Loucy (cell line): ENCODE results near the gene KARS1.

ENCODE experiments used
- H2AFZ ChIP-seq: fragments of 200-600 bp; sonication (generic); 2 replicates; pipeline ENCODE4 v1.6.0; 2016; ENCODE audit warnings: antibody characterized with exemption, mild to moderate bottlenecking, low read length, moderate library complexity
- H3F3A ChIP-seq: fragments of 200-600 bp; 2 replicates; pipeline ENCODE4 v1.6.0; 2016; ENCODE audit warnings: antibody characterized with exemption, low read depth, mild to moderate bottlenecking
- H3K27me3 ChIP-seq: fragments of 200-600 bp; sonication (generic); 2 replicates; pipeline ENCODE4 v1.6.1; 2014; ENCODE audit warnings: low read length, mild to moderate bottlenecking; ENCODE audit not compliant: insufficient read depth, poor library complexity, severe bottlenecking
- H3K36me3 ChIP-seq: fragments of 200-600 bp; sonication (generic); 2 replicates; pipeline ENCODE4 v1.6.1; 2016; ENCODE audit warnings: low read length; ENCODE audit not compliant: insufficient read depth
- H3K4me1 ChIP-seq: fragments of 200-600 bp; sonication (generic); 2 replicates; pipeline ENCODE4 v1.5.1; 2014; ENCODE audit warnings: low read length, mild to moderate bottlenecking; ENCODE audit not compliant: insufficient read depth, poor library complexity, severe bottlenecking
- H3K4me2 ChIP-seq: fragments of 200-600 bp; sonication (generic); 2 replicates; pipeline ENCODE4 v1.6.0; 2014; ENCODE audit warnings: antibody characterized with exemption, low read length, low read depth, mild to moderate bottlenecking; ENCODE audit not compliant: poor library complexity, severe bottlenecking
- H3K4me3 ChIP-seq: fragments of 200-600 bp; sonication (generic); 2 replicates; pipeline ENCODE4 v1.5.1; 2014; ENCODE audit warnings: low read length, mild to moderate bottlenecking, mixed read lengths; ENCODE audit not compliant: poor library complexity, severe bottlenecking
- H3K79me2 ChIP-seq: fragments of 200-600 bp; sonication (generic); 2 replicates; pipeline ENCODE4 v1.6.1; 2014; ENCODE audit warnings: low read length; ENCODE audit not compliant: insufficient read depth
- H3K9ac ChIP-seq: fragments of 200-600 bp; sonication (generic); 2 replicates; pipeline ENCODE4 v1.6.0; 2014; ENCODE audit warnings: mild to moderate bottlenecking, low read depth, low read length, moderate library complexity; ENCODE audit not compliant: poor library complexity, severe bottlenecking
- H3K9me2 ChIP-seq: fragments of 200-600 bp; sonication (generic); replicated peaks from 2 replicates; pipeline ENCODE4 v1.6.1; 2016; ENCODE audit warnings: low read depth, low read length, mixed read lengths
- H3K9me3 ChIP-seq: fragments of 200-600 bp; sonication (generic); 2 replicates; pipeline ENCODE4 v1.6.1; 2014; ENCODE audit warnings: mild to moderate bottlenecking, antibody characterized with exemption, low read length, low read depth; ENCODE audit not compliant: insufficient read depth
- H4K20me1 ChIP-seq: fragments of 200-600 bp; sonication (generic); 2 replicates; pipeline ENCODE4 v1.6.0; 2014; ENCODE audit warnings: antibody characterized with exemption, low read length, mild to moderate bottlenecking; ENCODE audit not compliant: insufficient read depth, poor library complexity, severe bottlenecking
- CTCF ChIP-seq: fragments of 200-600 bp; sonication (generic); conservative IDR thresholded peaks from 2 replicates; pipeline ENCODE4 v1.5.1; 2014; ENCODE audit warnings: mild to moderate bottlenecking, antibody characterized with exemption, low read length
- EZH2phosphoT487 ChIP-seq: fragments of 200-600 bp; IDR thresholded peaks from 2 replicates; pipeline ENCODE4 v1.6.1; 2018; ENCODE audit warnings: antibody characterized with exemption, mild to moderate bottlenecking, moderate library complexity, borderline replicate concordance

The KARS1 gene

GRCh38 chr16:75614066-75614897 lies 33.2 kb downstream of the KARS1 start:
- H3K79me2 ChIP-seq, result no peaks in the 10 kb centered on the region
- TF ChIP-seq CTCF (no peak), EZH2phosphoT487 (no peak)
- H3K9ac ChIP-seq, result no peak overlapping the region
- H3K9me2 ChIP-seq, result no peaks in the 10 kb centered on the region
- no peaks in the 10 kb centered on the region for H3K9me3 ChIP-seq
- H3K27me3 ChIP-seq, result no peaks in the 10 kb centered on the region
- no peak overlapping the region for H3K4me3 ChIP-seq
- no peaks in the 10 kb centered on the region for H3F3A ChIP-seq
- no peak overlapping the region for H2AFZ ChIP-seq
- no peaks in the 10 kb centered on the region for H3K4me1 ChIP-seq
- peaks cover 16% of the 10 kb centered on the region; the same call in 1 of the 2 replicates for H3K36me3 ChIP-seq
- no peaks in the 10 kb centered on the region for H4K20me1 ChIP-seq
- H3K4me2 ChIP-seq, result no peak overlapping the region

GRCh38 chr16:75606507-75606906 lies 41.0 kb downstream of the KARS1 start:
- H3K4me2 ChIP-seq, result no peak overlapping the region
- no peak overlapping the region for H3K9ac ChIP-seq
- H4K20me1 ChIP-seq, result no peaks in the 10 kb centered on the region
- no peak overlapping the region for H2AFZ ChIP-seq
- TF ChIP-seq CTCF (no peak), EZH2phosphoT487 (no peak)
- no peak overlapping the region for H3K4me3 ChIP-seq
- no peaks in the 10 kb centered on the region for H3K9me2 ChIP-seq
- no peaks in the 10 kb centered on the region for H3K79me2 ChIP-seq
- H3K4me1 ChIP-seq, result no peaks in the 10 kb centered on the region
- H3F3A ChIP-seq, result no peaks in the 10 kb centered on the region
- H3K36me3 ChIP-seq, result peaks cover 38% of the 10 kb centered on the region
- no peaks in the 10 kb centered on the region for H3K27me3 ChIP-seq
- peaks cover 8% of the 10 kb centered on the region; the same call in 1 of the 2 replicates for H3K9me3 ChIP-seq

GRCh38 chr16:75603241-75603640 lies 44.2 kb downstream of the KARS1 start:
- peaks cover 54% of the 10 kb centered on the region for H3K36me3 ChIP-seq
- no peaks in the 10 kb centered on the region for H3F3A ChIP-seq

More at GRCh38 chr16:75603241-75603640, 44.2 kb downstream of the KARS1 start:
- Histone ChIP-seq H3K9me2 (no peaks in the 10 kb centered on the region), H3K9me3 (peaks cover 8% of the 10 kb centered on the region; the same call in 1 of the 2 replicates), H3K4me1 (no peaks in the 10 kb centered on the region), H3K27me3 (no peaks in the 10 kb centered on the region), H4K20me1 (no peaks in the 10 kb centered on the region), H3K4me2 (no peak overlapping the region), H3K79me2 (no peaks in the 10 kb centered on the region), H3K4me3 (no peak overlapping the region), H3K9ac (no peak overlapping the region), H2AFZ (no peak overlapping the region)
- TF ChIP-seq CTCF (no peak), EZH2phosphoT487 (no peak)
